DMS153 (cell line): ENCODE measurements around the gene MUC5AC.
"Not testable (repeated sequence)": the region's sequence is repeated elsewhere in the genome, so short reads cannot be mapped to it uniquely, and the experiment has no call there.

Source experiments
- DNase-seq: peaks from one replicate; lab custom pipeline; 2025; lab: John Stamatoyannopoulos, UW

MUC5AC gene

GRCh38 chr11:1157645-1158591 lies at the start of gene MUC5AC:
Gene MUC5AC, plus strand, starts transcription at chr11:1157953. Its CDS starts 47 bp downstream, at chr11:1158000.
- no peak for DNase-seq

- no peak for DNase-seq
Observed at GRCh38 chr11:1108246-1108900, 49.4 kb upstream of the MUC5AC start.

- no peak for DNase-seq
Observed at GRCh38 chr11:1109101-1109917, 48.4 kb upstream of the MUC5AC start.

GRCh38 chr11:1109918-1110705 lies 47.6 kb upstream of the MUC5AC start:
- no peak for DNase-seq

GRCh38 chr11:1111545-1112212 lies 46.1 kb upstream of the MUC5AC start:
- no peak for DNase-seq

- DNase-seq = no peak
Observed at GRCh38 chr11:1112351-1113191, 45.2 kb upstream of the MUC5AC start.

GRCh38 chr11:1113405-1114201 lies 44.1 kb upstream of the MUC5AC start:
- DNase-seq = no peak

GRCh38 chr11:1115292-1115691 lies 42.5 kb upstream of the MUC5AC start:
- not testable (repeated sequence) for DNase-seq

GRCh38 chr11:1116104-1116503 lies 41.6 kb upstream of the MUC5AC start:
- no peak for DNase-seq

GRCh38 chr11:1116666-1117390 lies 40.9 kb upstream of the MUC5AC start:
- no peak for DNase-seq

GRCh38 chr11:1117992-1118391 lies 39.8 kb upstream of the MUC5AC start:
- no peak for DNase-seq

GRCh38 chr11:1118755-1119603 lies 38.8 kb upstream of the MUC5AC start:
- no peak for DNase-seq

- no peak for DNase-seq
Observed at GRCh38 chr11:1119604-1120146, 38.1 kb upstream of the MUC5AC start.

- DNase-seq = no peak
Observed at GRCh38 chr11:1120532-1121330, 37.0 kb upstream of the MUC5AC start.

- DNase-seq = no peak
Observed at GRCh38 chr11:1121331-1121812, 36.4 kb upstream of the MUC5AC start.
